Skeletal muscle cell (primary cell): ENCODE measurements around the gene UBXN4.
A peak's percentile ranks its signal among the peaks of the same experiment; 100 is the strongest.
"Not testable (repeated sequence)": the region's sequence is repeated elsewhere in the genome, so short reads cannot be mapped to it uniquely, and the experiment has no call there.

Source experiments
- DNase-seq: peaks from one replicate; pipeline ENCODE4 v3.0.0-alpha.2; 2010; ENCODE audit warnings: low read depth
- H3K4me3 ChIP-seq: 2 replicates; pipeline ENCODE4 v1.5.1; 2011; ENCODE audit warnings: low read depth, mild to moderate bottlenecking, control low read depth, low read length, moderate library complexity

The UBXN4 gene

DNA sequence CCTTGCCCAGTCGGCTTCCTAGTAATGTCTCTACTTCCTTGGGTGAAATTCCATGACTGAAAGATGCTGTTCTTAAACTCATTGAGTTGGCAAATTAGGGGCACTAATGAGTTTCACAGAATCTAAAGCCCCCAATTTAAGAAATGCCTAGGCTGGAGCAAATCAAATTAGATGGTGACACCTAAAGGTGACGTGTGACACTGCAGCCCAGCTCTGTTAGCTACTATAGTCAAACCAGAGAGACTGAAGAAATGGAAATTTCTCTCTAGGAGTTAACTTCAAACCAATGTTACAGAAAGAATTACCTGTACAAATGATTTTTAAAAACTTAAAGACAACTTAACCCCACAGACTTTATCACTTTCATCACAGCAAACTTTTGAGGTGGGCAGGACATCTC is 58.1 kb downstream of the UBXN4 start:
- H3K4me3 ChIP-seq, result no peak overlapping the region
- DNase-seq, result no peak

DNA sequence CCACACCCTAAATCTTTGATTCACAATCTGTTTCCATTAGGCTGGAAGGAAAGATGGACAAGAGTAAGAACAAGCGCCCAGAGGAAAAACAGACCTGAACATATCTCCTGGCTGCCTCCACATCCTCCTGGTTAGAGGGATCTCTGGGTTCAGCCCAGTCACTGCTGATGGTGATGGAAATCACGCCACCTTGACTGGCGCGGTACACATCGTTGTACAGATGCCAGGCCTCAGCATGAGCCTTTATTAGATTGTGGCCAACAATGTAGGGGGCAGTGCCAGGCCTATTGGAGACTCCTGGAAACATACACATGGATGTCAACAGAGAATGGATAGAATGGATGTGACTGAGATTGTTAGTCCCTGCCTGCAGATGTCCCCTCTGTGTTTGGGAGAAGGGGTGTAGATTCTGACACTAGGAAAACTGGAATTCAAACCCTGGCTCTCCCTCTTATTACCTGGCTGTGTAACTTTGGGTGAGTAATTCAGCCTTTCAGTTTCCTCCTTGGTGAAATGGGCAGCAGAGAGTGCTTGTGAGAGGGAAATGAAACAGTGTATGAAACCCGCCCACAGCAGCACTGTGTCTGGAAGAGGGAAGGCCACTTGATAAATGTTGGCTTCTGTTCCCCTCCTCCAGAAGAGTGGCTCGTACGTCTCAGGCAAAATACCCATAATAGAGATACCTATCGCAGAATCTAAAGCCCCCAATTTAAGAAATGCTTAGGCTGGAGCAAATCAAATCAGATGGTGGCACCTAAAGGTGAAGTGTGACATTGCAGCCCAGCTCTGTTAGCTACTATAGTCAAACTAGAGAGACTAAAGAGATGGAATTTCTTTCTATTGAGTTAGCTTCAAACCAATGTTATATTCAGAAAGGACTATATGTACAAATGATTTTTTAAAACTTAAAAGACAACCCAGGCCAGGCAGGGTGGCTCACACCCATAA is 59.1 kb downstream of the UBXN4 start:
- H3K4me3 ChIP-seq, result no peak overlapping the region

DNA sequence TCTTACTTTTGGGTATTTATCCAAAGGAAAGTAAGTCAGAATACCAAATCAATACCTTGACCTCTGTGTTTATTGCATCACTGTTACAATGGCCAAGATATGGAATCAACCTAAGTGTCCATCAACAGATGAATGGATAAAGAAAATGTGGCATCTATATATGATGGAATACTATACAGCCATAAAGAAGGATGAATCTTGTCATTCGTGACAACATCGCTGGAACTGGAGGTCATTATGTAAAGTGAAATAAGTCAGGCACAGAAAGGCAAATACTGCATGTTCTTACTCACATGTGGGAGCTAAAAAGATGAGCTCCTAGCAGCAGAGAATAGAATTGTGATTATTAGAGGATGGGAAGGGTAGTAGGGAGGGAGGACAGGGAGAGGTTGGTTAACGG is 60.7 kb downstream of the UBXN4 start:
- no peak for DNase-seq
- no peak overlapping the region for H3K4me3 ChIP-seq

More for the DNA sequence above, 59.1 kb downstream of the UBXN4 start:
- DNase-seq, result no peak

DNA sequence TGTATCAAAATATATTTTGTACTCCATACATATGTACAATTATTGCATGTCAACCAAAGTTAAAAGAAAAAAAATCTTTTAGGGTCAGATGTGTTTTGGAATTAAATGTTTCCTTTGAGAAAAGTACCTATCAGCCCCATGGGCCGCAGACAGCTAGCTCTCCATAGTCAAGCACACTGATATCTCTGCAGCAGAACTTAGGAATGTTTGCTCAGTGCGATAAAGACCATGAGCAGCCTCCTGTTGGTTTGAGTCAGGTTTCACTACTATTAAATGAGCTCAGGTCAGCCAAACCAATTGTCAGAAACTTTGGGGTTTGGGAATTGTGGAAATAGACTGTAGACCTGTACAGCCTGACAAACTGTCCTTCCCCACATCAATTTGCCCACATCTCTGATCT is 61.6 kb downstream of the UBXN4 start:
- H3K4me3 ChIP-seq, result no peak overlapping the region
- DNase-seq, result no peak

DNA sequence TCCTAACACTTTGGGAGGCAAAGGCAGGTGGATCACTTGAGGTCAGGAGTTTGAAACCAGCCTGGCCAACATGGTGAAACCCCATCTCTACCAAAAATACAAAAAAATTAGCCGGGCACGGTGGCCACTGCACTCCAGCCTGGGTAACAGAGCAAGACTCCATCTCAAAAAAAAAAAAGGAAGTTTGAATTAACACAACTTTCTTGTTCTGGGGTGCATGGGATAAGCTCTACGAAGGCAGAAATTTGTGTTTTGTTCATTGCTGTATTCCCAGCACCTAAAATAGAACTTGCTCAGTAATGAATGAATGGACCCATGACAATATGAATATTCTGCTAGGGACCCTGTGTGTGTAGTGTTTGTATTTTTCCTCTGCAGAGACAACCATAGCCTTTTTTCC is 66.2 kb downstream of the UBXN4 start:
- DNase-seq, H3K4me3 ChIP-seq: not testable (repeated sequence)

DNA sequence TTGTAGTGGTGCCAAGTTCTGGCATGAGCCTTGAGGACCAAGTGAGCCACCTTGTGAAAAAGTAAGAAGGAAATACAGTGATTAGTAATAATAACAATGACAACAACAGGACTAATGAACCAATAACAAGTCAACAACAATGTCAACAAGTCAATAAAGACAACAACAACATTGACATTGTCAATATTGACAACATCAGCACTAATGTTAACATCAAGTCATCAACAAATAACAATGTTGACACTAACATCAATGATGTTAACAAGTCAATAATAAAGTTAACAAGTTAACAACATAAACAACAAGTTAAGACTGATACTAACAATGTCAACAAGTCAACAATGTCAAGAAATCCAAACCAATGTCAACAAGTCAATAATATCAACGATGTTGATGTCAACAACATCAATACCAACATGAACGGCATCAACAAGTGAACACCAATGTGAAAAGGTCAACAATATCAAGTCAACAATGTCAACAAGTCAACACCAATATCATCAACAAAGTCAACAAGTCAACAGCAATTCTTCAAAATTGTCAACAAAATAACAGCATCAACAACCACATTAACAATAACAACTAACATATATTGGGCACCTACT is 71.4 kb downstream of the UBXN4 start:
- DNase-seq, result no peak
- H3K4me3 ChIP-seq, result no peak overlapping the region

DNA sequence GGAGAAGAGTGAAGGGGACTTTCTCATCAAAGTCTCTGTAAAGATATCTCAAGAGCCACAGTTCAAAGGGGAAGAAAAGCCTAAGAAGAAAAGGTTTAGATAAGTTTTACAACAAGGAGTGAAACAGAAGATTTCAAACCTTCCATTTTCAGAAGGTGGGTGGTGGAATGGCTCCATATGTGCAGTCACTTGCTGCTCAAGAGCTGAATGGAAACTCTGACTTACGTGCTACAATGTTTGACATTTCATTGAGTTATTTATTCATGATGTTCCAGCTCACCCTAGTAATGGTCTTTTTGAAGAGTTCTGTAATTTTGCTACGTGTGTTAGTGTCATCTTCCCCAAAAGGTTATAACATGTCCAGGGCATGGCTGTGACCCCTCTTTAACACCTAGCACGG is 73.6 kb downstream of the UBXN4 start:
- DNase-seq, result no peak
- no peak overlapping the region for H3K4me3 ChIP-seq

DNA sequence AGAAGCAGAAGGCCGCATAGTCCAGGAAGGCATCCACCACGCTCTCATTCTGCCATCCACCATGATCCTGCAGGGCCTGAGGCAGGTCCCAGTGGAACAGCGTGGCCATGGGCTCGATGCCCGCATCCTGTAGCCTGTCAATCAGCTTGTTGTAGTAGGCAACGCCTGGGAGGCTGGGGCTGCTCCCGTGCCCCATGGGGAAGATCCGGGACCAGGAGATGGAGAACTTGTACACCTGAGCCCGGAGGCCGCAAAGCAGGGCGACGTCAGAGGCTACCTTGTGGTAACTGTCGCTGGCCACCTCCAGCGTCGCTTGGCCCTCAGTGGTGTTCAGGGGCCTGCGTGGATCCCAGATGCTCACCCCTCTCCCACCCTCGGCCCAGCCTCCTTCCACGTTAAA is 75.8 kb downstream of the UBXN4 start:
- DNase-seq, result no peak
- no peak overlapping the region for H3K4me3 ChIP-seq

DNA sequence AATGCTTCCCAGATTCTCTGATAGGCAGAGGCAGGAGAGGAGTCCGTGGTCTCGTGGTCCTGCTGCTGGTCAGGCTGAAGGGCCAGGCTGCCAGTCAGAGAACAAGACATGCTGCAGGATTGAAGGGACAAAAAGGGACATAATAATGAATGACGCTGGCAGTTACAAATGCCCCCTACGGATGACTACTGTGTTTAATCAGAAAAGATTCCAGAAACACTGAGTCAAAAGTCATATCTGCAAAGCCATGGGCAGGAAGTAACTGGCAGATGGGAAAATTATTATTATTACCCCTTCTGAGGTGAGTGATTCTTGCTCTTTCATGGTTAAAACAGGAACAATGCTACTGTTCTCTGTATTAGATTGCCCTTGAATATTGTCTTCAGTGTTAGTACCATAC is 76.3 kb downstream of the UBXN4 start:
- H3K4me3 ChIP-seq, result no peak overlapping the region
- DNase-seq, result no peak

DNA sequence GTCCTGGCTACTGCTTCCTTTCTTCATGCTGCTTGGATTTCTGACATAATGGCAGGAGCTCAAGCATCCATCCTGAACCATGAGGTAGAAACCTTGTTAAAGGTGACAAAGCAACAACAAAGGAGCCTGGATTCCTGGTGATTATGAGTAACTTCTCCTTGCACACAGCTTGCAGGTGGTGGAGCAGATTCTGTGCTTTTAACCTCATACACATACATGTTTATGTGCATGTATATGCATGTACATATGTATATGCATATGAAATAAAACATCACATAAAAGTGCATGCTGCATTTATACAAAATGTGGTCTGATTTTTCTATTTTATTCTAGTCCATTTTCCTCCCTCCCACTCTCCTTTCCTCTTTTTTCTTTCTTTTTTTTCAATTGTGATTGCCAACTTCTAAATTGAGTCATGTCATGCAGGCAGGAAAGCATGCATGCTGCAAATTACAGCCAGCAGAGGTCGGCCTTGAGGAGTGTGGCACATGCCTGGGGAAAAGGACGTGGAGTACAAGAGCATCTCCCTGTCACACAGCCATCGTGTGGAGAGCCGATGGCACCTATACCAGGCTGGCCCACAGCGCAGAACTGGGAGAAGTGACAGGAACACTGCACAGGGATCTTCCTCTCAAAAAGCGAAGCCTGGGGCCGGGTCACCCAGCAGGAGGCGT is 77.4 kb downstream of the UBXN4 start:
- no peak for DNase-seq
- no peak overlapping the region for H3K4me3 ChIP-seq

DNA sequence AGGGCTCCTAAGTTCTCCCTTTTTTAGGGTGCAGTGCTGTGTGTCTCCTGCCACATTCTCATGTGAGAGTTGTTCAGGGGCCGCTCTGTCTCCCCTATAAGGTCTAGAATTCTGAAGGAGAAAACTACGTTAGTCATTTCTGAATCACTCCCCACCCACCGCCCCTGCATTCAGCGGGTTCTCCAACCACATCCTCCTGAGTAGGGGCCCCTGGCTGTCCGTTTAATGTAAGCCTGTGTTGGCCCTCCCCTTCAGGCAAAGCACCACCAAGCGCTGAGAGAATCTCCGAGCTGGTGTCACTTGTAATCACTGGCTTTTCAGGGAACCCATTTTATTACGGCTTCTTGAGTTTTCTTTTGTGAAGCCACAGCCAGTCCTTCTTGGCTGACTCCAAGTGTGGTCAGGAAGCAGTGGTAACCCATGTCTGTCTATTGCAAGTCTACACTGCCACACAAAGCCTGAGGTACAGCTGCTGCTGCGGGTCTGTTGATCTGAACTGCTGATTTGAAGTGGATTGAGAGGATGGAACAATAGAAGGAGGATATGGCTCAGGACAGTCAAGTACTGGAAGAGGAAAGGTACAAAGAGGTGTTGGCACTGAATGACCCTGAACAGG is 78.5 kb downstream of the UBXN4 start:
- no peak overlapping the region for H3K4me3 ChIP-seq
- DNase-seq, result no peak

DNA sequence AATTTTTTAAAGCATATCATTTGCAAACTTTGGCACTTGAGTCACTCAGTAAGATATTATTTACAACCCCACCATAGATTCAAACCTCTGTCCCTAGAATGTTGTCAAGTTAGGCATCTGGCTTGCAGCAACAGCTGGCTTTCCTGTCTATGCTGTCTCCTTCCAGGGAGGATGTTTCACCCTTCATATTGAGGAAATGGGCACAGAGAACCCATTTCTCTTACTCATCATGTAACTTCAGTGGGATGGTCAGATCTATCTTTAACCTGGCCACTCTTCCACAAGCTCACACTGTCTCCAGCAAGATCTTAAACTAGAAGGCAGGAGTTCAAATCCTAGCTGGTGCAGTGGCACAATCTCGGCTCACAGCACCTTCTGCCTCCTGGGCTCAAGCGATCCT is 79.5 kb downstream of the UBXN4 start:
- DNase-seq, result no peak
- H3K4me3 ChIP-seq, result no peak overlapping the region

DNA sequence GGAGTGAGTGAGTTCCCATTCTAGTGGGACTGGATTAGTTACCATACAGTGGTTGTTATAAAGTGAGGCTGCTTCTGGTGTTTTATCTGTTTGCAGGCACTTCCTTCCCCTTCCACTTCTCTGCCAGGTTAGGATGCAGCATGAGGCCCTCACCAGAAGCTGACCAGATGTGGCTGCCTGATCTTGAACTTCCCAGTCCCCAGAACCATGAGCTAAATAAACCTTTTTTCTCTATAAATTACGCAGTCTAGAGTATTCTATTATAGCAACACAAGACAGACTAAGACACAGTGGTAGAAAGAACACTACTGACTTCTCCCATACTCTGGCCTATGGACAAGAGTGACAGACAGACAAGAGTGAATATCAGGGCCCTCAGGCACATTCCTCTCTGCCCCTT is 81.2 kb downstream of the UBXN4 start:
- no peak overlapping the region for H3K4me3 ChIP-seq
- no peak for DNase-seq

DNA sequence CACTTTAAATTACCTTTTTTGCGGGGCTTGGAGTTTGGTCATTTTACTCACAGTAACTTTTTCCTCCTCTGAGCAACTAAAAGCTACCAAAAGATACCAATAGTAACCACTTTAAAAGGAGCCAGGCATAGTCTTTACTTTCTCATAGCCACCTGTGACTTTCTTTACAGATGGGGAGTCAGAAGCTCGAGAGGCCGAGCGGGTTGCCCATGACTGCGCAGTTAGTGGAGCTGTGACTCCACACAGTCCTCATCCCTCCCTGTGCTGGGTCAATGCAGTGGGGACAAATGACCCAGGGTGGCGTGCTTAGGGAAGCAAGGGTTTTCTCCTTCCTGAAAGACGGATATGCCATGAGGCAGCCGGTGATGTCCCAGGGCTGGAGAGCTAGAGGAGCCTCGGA is 83.5 kb downstream of the UBXN4 start:
- H3K4me3 ChIP-seq, result no peak overlapping the region

DNA sequence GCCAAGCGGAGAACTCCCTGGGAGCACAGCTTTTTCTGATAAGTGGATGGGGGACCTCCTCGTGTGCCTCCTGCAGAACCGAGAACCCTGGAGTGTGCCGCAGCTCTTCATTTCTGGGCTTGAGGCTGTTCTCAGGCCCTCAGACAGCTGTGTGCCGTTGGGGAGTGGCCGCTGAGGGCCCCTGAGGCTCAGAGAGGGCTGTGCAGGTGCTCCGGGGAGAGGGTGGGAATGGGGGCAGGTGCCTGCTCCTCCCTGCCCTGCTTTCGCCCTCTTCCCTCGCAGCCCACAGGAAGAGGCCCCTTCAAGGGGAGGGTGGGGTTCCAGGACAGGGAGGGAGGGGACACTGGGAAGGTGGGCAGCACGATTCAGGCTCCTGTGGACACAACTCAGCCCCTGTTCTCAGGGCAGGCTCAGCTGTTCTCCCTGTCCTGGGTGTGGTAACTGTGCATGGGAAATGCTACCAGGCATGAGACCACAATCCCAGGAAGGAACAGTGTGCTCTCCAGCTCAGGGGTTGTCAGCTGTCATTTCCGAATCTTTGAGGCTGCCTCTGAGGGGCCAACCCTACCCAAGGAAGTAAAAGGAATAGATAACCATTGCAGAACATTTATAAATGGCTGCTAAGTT is 84.0 kb downstream of the UBXN4 start:
- DNase-seq, result peak; percentile 41
- H3K4me3 ChIP-seq, result no peak overlapping the region

More for the DNA sequence above, 83.5 kb downstream of the UBXN4 start:
- DNase-seq, result no peak

DNA sequence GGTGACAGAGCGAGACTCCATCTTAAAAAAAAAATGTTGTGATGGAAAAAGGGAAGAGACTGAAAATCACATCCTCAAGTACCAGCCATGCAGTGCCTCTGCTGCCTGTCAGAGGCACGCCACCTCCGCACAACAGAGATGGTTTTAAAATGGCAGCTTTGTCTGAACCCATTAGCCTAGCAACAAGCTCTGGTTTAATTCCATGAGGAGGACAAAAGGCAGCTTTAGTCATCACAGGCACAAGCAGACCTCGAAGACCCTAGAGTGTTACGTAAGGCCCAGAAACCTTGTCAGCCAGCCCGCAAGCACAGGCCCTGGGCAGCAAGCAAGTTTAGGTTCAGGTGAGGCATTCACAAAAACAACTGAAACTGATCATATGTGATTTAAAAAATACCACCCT is 84.9 kb downstream of the UBXN4 start:
- DNase-seq, result no peak
- H3K4me3 ChIP-seq, result no peak overlapping the region

DNA sequence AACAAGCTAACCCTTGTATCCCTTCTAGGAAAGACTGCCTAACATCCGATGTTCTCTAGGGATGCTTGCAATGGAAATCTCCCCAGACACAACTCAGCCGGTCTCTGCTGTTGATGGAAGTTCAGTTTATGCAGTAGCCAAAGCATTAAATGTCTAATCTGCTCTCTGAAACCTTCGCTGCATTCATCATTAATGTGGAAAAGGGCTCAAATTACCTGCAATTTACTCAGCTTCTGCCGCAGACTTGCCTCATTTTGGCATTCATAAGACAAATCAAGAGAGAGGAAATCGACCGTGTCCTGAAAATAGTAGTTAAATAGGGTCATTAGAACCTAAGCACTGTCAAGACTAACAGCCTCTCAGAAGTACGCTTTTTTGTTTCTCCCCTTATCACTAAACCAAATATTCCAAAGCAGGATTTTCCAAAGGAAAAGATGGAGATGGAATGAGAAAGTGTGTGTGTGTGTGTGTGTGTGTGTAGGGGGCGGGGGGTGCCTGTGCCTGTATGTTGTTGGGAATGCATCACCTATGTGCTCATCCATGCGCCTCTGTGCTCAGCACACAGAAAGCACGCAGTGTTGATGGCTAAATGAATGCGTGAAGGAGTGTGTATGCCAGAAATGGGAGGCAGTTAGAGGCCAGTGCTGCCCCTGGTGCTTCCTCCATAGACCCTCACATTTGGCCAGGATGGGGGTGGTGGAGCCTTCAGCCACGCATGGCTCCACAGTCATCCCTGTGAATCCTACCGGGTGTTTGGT is 87.9 kb downstream of the UBXN4 start:
- no peak for DNase-seq
- no peak overlapping the region for H3K4me3 ChIP-seq

DNA sequence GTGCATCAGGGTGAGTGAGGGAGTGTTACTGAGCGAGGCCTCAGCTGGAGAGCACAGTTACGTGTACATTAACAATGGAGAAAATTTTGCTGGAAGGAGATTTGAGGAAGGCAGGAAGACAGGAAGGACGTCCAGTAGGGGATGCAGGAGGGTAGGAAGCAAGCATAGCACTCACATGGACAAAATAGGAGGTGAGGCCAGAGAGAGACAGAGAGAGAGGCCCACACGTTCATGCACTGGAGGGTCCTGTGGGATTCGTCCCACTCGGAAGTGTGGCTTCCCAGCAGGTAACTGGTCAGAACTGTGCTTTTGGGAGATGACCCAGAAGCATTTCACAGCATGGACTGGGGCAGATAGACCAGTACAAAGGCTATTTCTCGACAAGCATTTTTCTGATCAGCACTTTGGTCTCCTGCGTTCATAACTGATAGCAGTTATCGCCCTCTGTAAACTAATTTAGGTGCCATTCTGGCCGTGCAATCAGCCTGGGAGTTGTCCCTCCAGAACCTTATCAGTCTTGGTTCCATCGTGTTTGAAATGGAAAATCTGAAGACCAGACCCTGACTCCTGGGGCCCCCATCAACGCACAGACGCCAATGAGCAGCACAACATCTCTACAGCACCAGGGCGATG is 89.6 kb downstream of the UBXN4 start:
- no peak for DNase-seq
- H3K4me3 ChIP-seq, result no peak overlapping the region

DNA sequence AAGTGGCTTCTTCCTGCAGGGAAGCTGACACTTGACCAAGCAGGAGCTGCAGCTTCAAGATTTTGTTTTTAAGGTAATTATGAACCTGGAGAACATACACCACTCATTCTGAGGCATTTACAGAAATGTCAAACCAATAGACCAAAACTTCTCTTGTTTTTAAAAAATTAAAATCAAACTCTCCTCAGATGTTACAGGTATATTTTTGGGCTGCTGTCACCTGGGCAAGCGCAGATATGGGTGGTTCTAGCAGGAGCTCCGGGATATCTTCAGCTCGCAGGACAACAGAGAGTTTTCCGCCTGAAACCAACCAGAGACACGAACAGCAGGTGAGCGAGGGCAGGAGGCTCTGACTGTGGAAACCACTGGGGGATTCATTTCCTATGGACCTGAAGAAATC is 91.2 kb downstream of the UBXN4 start:
- no peak overlapping the region for H3K4me3 ChIP-seq
- DNase-seq, result no peak
